Osteocyte (in vitro differentiated cells): ENCODE results near the gene KRT33A. TPM values are rescaled to one million over a fixed set of nuclear protein-coding genes. Genes with fewer than 3 reads are reported as not detected.
"Not testable (repeated sequence)": the region's sequence is repeated elsewhere in the genome, so short reads cannot be mapped to it uniquely, and the experiment has no call there.

ENCODE experiments used
- DNase-seq: peaks from one replicate; pipeline ENCODE4 v3.0.0; 2021; ENCODE audit warnings: mixed read lengths; ENCODE audit not compliant: unreplicated experiment; ENCODE audit errors: extremely low spot score
- H3K27ac Mint-ChIP-seq: one replicate; pipeline ENCODE4 v1.8.0; 2021; ENCODE audit warnings: mild to moderate bottlenecking, mixed read lengths; ENCODE audit not compliant: unreplicated experiment
- H3K27me3 Mint-ChIP-seq: one replicate; pipeline ENCODE4 v1.8.0; 2021; ENCODE audit warnings: mixed read lengths; ENCODE audit not compliant: unreplicated experiment
- H3K36me3 Mint-ChIP-seq: one replicate; pipeline ENCODE4 v1.8.0; 2021; ENCODE audit warnings: mixed read lengths; ENCODE audit not compliant: unreplicated experiment
- H3K4me1 Mint-ChIP-seq: one replicate; pipeline ENCODE4 v1.8.0; 2021; ENCODE audit warnings: mixed read lengths; ENCODE audit not compliant: unreplicated experiment
- H3K4me3 Mint-ChIP-seq: one replicate; pipeline ENCODE4 v1.8.0; 2021; ENCODE audit warnings: mild to moderate bottlenecking, moderate library complexity, mixed read lengths; ENCODE audit not compliant: unreplicated experiment
- H3K9me3 Mint-ChIP-seq: one replicate; pipeline ENCODE4 v1.8.0; 2021; ENCODE audit warnings: mixed read lengths; ENCODE audit not compliant: unreplicated experiment
- CTCF ChIP-seq: fragments of 200-600 bp; sonication (generic); IDR thresholded peaks from 2 replicates; pipeline ENCODE4 v1.5.0; 2021; ENCODE audit warnings: antibody characterized with exemption, mild to moderate bottlenecking, moderate library complexity
- total RNA-seq: library from RNA; stranded (reverse); gene quantifications from 2 replicates; pipeline ENCODE4 v1.2.1, GENCODE V29; 2021

Gene KRT33A
- total RNA-seq, 1 donor from 2014 or later, result not detected

GRCh38 chr17:41387670-41388069 is 37.0 kb upstream of the KRT33A start:
- Mint-ChIP-seq H3K9me3 (peaks cover 7% of the 10 kb centered on the region), H3K4me3 (no peak overlapping the region), H3K36me3 (peaks cover 2% of the 10 kb centered on the region), H3K27ac (no peak overlapping the region), H3K27me3 (no peaks in the 10 kb centered on the region), H3K4me1 (peaks cover 9% of the 10 kb centered on the region)
- no peak for TF ChIP-seq CTCF
- DNase-seq, result no peak

- H3K4me3 Mint-ChIP-seq, result no peak overlapping the region
Measured at GRCh38 chr17:41386227-41386626, 35.6 kb upstream of the KRT33A start.

GRCh38 chr17:41383690-41384089 is 33.1 kb upstream of the KRT33A start:
- Mint-ChIP-seq H3K4me1 (peaks cover 5% of the 10 kb centered on the region), H3K4me3 (no peak overlapping the region), H3K27ac (no peak overlapping the region), H3K27me3 (no peaks in the 10 kb centered on the region), H3K9me3 (peaks cover 7% of the 10 kb centered on the region), H3K36me3 (peaks cover 2% of the 10 kb centered on the region)
- TF ChIP-seq CTCF, result no peak
- DNase-seq, result no peak

More at GRCh38 chr17:41386227-41386626, 35.6 kb upstream of the KRT33A start:
- Mint-ChIP-seq H3K36me3 (peaks cover 2% of the 10 kb centered on the region), H3K27ac (no peak overlapping the region), H3K9me3 (peaks cover 7% of the 10 kb centered on the region), H3K4me1 (peaks cover 10% of the 10 kb centered on the region), H3K27me3 (no peaks in the 10 kb centered on the region)
- DNase-seq, result no peak
- no peak for TF ChIP-seq CTCF

GRCh38 chr17:41382394-41382793 is 31.8 kb upstream of the KRT33A start:
- Mint-ChIP-seq H3K4me1 (peaks cover 11% of the 10 kb centered on the region), H3K9me3 (peaks cover 7% of the 10 kb centered on the region), H3K27me3 (no peaks in the 10 kb centered on the region), H3K4me3 (no peak overlapping the region), H3K27ac (no peak overlapping the region), H3K36me3 (peaks cover 2% of the 10 kb centered on the region)
- TF ChIP-seq CTCF, result no peak
- DNase-seq, result no peak

GRCh38 chr17:41381943-41382342 is 31.3 kb upstream of the KRT33A start, which contains the start of gene KRT34:
TSS of gene KRT34 (minus strand) at chr17:41382306. CDS start at chr17:41382246, 60 bp downstream.
- not testable (repeated sequence) for H3K9me3 Mint-ChIP-seq, H3K27ac Mint-ChIP-seq, DNase-seq, H3K36me3 Mint-ChIP-seq, H3K4me3 Mint-ChIP-seq, H3K27me3 Mint-ChIP-seq
- H3K4me1 Mint-ChIP-seq, result peaks cover 11% of the 10 kb centered on the region

- H3K27me3 Mint-ChIP-seq, H3K27ac Mint-ChIP-seq, H3K9me3 Mint-ChIP-seq, DNase-seq, H3K4me3 Mint-ChIP-seq, H3K36me3 Mint-ChIP-seq: not testable (repeated sequence)
- peaks cover 11% of the 10 kb centered on the region for H3K4me1 Mint-ChIP-seq
Measured at GRCh38 chr17:41380091-41380490, 29.5 kb upstream of the KRT33A start.
